NCI-H1694 treated with DMSO at 0.1 percent for 48 hours (cell line): ENCODE results near the gene BCAS1.
"Not testable (repeated sequence)": the region's sequence is repeated elsewhere in the genome, so short reads cannot be mapped to it uniquely, and the experiment has no call there.

Source experiments
- DNase-seq: peaks from one replicate; lab custom pipeline; 2025; lab: John Stamatoyannopoulos, UW

The BCAS1 gene

GRCh38 chr20:53984356-53985149, 85.8 kb downstream of the BCAS1 start:
- DNase-seq, result peak; percentile 0

DNA sequence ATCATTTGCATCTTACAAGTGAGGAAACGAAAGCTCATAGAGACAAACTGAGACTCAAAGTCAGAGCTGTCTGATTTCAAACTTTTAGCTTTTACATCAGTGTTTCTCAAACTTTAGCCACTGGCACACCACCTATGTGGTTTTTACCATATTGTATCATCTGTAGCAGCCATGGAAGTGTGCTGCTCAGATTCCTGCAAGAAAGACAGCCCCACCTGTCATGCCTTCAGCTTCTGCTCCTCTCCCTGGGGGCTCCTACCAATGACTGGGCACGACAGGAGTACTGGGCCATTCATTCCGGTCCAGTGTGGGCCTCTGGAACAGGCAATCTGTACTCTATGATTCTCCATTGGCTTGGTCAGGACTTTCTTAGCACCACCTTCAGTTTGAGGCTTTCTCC, 87.0 kb downstream of the BCAS1 start:
- DNase-seq, result no peak

- DNase-seq, result no peak
Measured at GRCh38 chr20:53982624-53983023, 87.8 kb downstream of the BCAS1 start.

DNA sequence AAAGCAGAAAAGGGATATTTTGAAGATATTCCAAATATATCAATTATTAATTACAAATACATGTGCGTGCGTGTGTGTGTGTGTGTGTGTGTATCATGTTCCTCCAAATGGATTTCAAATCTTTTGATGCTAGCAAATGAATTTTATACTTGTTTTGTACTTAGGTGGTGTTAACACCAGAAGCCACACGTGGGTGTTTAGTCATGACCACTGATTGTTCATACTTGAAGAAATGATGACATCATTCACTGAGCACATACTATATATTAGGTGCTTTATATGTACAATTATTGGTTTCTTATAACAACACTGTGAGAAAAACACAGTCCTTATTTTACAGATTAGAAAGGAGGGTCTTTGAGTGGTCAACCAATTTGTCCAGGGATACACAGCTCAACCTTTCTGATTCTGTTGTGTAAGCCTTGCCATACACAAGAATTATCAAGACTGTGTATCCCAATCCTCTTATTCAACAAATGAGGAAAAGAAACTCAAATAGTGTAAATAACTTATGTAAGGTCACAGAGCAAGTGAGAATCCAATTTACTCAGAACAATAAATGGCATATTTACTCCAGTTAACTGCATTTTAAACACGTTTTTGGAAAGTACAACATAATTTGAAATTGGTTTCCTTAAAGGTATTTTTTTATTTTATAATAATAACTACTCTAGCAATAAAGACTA, 88.5 kb downstream of the BCAS1 start:
- no peak for DNase-seq

GRCh38 chr20:53981130-53981529, 89.3 kb downstream of the BCAS1 start:
- no peak for DNase-seq

DNA sequence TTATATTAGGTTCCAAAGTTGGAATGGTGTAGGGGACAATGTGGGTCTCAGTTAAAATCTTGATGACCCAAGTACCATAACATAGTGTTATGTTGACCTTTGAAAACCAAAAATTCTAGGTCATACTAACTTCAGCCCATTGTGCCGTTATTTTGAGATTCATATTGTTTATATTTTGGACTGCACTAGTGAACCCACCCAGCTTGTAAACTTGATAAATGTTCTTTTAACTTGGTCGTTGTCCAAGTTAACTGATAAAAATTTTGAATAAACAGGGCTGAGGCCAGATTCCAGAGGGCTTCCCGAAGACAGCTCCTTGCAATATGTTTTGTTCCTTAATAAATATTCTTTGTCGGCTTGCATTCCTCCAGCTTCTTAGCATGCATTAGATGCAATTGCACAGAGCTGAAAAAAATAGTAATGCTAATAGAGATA, 90.3 kb downstream of the BCAS1 start:
- DNase-seq, result no peak

DNA sequence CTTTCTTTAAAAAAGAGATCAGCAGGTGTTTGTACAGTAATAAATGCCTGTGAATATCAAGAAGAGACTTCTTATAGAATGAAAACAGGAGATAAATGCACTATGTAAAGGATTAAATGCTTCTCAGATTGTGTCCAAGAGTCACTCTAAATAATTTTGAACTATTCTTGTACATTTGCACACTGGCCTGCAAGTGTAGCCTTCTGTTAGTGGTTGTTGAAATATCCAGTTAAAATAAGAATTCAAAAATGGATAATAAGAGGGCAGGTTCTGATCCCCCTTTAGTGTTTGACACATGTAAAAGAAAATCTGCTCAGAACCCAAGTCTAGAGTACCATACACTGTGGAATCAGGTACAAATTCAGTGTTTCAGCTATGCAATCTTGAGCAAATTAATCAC, 91.9 kb downstream of the BCAS1 start:
- DNase-seq, result no peak

DNA sequence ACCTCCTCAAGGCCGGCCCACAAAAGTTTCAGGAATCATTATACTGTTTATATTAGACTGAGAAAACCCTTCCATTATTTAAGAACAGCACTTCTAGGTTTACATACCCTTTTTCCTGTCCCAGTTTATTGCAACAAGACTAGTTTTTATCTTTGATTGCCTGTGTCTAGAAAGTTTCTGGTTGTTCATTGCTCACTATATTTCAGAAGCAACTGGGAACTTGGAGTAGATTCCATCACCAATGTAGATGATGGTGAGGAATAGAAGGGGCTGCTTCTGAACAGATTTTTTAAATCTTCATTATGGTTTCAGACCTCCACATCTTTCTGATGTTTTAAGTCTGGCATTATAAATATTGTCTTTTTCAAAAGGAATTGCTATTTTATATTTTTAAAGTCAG, 93.0 kb downstream of the BCAS1 start:
- no peak for DNase-seq

DNA sequence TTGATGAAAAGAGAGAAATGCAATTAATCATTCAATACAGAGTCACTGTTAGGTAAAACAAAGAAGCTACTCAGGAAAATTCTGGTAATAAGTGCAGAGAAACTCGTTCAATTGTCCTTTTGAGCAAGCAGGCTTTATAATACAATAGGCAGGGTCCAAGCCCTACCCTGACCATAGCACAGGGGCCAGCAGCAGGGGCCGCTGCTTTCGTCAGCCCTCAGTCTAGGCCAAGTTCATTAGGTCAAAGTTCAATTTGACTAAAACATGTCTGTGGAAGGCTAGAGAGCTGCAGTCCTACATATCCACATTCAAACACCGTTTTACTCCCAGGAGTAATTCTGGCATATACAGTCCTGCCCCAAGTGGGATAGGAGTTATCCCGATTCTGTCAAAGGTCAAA, 94.6 kb downstream of the BCAS1 start:
- DNase-seq, result no peak

DNA sequence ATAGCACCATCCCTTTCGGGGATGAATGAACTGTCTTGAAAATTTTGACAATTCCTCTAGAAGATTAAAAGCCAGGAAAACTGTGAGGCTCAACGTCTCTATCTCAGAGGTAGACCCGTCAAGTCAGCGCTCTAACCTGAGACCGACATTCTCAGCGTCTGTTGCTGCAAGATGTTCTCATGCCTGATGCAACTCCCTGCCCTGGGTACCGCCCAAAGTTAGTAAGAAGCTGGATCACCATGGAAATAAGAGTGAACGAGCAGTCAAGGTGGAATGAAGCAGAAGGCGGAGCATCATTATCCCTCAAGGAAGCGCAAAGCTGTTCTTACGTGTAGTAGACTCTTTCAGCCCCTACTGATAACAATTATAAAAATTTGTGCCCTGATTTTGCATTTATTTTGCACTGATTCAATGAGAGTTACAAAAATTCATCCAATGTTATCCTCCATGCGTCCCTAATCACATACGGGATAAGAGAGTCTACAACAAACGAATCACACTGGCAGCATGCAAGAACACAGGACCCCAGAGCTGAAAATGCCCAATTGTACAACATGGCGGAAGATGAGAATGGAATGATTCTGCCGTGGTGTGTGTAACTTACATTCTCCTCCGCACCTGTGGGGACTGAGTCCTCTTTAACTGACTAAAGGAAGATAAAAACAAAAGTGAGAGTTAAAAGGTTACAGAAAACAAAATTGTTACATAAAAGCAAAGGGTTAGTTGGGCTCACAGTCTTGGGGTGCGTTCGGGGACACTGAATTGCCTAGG, 95.4 kb downstream of the BCAS1 start:
- DNase-seq, result no peak

DNA sequence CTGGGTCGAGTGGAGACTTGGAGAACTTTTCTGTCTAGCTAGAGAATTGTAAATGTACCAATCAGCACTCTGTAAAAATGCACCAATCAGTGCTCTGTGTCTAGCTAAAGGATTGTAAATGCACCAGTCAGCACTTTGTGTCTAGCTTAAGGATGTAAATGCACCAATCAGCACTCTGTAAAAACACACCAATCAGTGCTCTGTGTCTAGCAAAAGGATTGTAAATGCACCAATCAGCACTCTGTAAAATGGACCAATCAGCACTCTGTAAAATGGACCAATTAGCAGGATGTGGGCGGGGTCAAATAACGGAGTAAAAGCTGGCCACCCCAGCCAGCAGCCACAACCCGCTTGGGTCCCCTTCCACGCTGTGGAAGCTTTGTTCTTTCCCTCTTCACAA, 96.5 kb downstream of the BCAS1 start:
- DNase-seq, result not testable (repeated sequence)

- no peak for DNase-seq
Measured at GRCh38 chr20:53972179-53972578, 98.2 kb downstream of the BCAS1 start.

DNA sequence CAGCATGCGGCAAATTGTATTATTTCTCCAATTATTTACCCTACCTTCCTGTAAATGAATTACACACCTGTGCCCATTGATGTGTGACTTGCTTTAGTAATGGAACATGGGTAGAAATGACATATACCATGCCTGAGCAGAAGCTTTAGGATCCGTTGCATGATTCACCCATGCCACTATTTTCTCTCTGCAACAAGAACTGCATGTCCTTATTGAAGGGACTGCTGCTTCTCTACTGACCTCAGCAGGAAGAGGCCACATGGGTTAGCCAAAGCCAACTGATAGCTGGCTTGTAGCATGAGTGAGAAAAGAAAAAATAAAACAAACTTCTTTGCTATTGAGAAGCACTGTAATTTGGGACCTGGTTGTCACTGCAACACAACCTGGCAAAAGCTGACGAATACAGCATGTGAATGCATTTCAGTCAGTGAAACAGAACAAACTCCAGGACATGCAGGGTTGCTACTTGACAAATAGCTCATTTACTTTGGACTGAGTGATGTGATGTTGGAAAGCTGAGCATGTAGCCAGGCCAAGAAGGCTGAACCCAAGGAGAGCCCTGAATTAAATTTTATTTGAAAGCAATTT, 99.2 kb downstream of the BCAS1 start:
- no peak for DNase-seq

GRCh38 chr20:53970232-53970631, 100.2 kb downstream of the BCAS1 start:
- DNase-seq, result no peak

DNA sequence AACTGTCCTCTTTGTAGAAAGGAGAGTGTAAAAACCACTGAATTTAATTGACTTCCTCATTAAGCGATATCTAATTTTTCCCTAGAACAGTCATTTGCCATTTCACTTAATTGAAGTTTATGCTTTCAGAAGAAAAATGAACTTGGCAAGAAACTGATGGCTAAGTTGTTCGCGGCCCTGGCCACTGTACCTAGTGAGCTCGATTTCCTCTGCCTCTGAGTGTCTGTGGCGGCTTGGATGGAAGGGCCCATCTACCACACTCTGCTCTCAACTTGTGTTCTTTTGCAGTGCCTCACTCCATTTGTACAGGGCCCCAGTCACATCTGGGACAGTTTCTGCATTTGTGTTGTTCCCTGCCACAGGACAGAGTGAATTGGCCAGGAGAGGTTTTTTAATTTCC, 102.9 kb downstream of the BCAS1 start:
- no peak for DNase-seq

- no peak for DNase-seq
Measured at GRCh38 chr20:53966774-53967398, 103.5 kb downstream of the BCAS1 start.

DNA sequence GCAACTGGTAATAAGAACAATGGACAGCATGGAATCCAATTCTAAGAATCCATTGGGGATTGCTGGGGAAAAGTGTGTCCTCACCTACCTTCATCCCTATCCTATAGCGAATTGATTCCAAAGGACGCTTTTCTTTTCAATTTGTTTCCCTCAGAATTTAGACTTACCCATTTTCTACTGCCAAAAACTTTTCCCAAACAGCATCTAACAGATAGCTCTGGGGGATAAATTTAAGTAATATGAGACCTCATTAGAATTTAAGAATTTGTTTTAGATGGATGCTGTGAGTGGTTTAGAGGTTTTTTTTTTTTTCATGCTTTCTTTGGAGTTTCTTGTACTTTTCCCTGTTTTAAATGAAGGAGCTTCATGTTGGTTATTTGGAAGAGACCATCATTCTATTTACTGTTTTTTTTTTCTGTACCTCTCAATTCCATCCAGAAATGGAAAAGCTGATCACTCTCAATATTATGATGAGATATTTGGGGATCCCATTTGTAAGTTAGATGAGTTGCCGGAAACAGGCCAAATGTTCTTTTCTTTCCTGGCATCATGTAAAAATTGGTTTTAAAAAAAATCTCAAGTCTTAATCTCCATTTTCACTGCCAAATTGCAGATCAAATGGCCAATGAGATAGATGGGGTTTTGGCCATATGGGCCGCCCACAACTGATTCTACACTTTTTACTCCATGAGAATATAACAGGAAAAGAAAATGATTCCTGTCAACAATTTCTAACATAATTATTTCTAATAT, 105.7 kb downstream of the BCAS1 start:
- DNase-seq, result no peak

DNA sequence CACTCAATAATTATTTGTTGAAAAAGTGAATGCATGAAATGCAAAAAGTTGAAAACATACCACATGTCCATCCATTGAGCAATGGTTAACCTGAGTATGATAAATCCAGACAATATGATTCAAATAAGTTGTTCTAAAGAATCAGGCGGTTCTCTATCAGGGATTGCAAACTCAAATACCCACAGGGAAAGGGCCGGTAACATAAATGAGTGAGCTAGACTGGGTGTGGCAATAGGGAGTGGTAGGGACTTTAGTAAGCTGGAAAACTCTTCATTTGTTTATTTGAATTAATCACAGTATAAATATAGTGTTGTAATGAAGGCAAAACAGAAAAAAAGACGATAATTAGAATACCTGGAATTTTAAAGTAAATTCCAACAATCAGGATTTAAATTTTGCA, 106.3 kb downstream of the BCAS1 start:
- DNase-seq, result no peak

- DNase-seq, result no peak
Measured at GRCh38 chr20:53963635-53964034, 106.8 kb downstream of the BCAS1 start.

DNA sequence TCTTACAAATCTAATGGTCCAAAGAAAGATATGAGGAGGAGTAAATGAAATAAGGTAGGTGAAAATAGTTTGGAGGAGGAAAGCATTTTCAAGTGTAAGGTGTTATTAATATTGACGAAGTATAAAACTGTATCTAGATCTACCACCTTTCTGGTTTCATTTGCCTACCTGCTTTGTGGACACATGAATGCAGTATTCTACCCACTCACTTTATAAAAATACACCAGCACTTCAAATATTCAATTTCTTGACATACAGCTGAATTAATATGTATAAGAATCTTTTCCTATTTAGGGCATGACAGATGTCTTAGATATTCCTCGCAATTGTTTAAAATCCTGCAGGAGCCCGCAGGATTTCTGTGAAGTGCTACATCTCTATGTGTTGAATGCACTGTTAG, 108.0 kb downstream of the BCAS1 start:
- no peak for DNase-seq

DNA sequence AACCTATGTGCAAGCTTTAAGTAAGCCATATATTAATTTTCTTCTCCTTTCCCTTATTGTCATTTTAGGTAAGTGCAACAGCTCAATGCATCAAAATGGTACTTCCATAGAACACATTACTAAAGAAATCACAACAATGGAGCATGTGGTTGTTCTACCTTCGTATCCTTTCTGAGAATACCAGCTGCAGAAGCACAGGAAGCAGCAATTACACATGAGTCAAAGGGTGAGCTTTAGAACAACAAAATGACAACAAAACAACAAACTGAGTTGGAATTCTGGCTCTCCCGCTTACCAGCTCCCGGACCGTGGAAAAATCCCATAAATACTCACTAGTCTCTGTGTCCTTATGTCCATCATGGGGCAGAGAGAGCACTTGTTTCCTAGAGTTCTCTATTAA, 108.9 kb downstream of the BCAS1 start:
- no peak for DNase-seq
